Right atrium auricular region (tissue), 2 donors: Measurements from ENCODE around the gene BRPF3. TPM values are rescaled to one million over a fixed set of nuclear protein-coding genes. Genes with fewer than 3 reads are reported as not detected.

Experiments used
- DNase-seq: peaks from one replicate; pipeline ENCODE4 v3.0.0-alpha.2; 2019; ENCODE audit warnings: low spot score
- H3K27ac ChIP-seq, 2 donors: fragments of 200-600 bp; sonication (generic); 1 replicate in 1 of 2; 2 replicates in 1 of 2; pipeline ENCODE4 v1.5.1; 2016 to 2019
- H3K27me3 ChIP-seq, 2 donors: fragments of 200-600 bp; sonication (generic); one replicate each; pipeline versions ENCODE4 v1.5.1 to v1.6.0; 2017 to 2019
- H3K36me3 ChIP-seq: fragments of 200-600 bp; sonication (generic); one replicate; pipeline ENCODE4 v1.5.1; 2016
- H3K4me1 ChIP-seq, 2 donors: fragments of 200-600 bp; sonication (generic); one replicate each; pipeline versions ENCODE4 v1.5.1 to v1.6.0; 2017 to 2019
- H3K4me3 ChIP-seq, 2 donors: fragments of 200-600 bp; sonication (generic); 1 replicate in 1 of 2; 2 replicates in 1 of 2; pipeline ENCODE4 v1.5.1; 2017 to 2019; ENCODE audit warnings: mild to moderate bottlenecking in 1 of 2, moderate library complexity in 1 of 2
- H3K9me3 ChIP-seq, 2 donors: fragments of 200-600 bp; sonication (generic); one replicate each; pipeline ENCODE4 v1.5.1; 2019
- CTCF ChIP-seq, 2 donors: fragments of 200-600 bp; sonication (generic); IDR thresholded peaks; one replicate each; pipeline ENCODE4 v1.5.1; 2019; ENCODE audit warnings: antibody characterized with exemption in 2 of 2
- total RNA-seq, 2 donors: library from RNA; depleted of rRNA; stranded (reverse); fragments of >200 nt; gene quantifications; one replicate each; pipeline ENCODE4 v1.1.0, GENCODE V29; 2016

The BRPF3 gene
- total RNA-seq, 2 donors from 2014 or later, result 17.5 to 23.4 TPM

GRCh38 chr6:36244641-36245280 lies 48.2 kb downstream of the BRPF3 start:
- Histone ChIP-seq H3K36me3 (no peaks in the 10 kb centered on the region), H3K27ac (no peak overlapping the region), H3K27me3 (no peaks in the 10 kb centered on the region), H3K4me3 (no peak overlapping the region), H3K9me3 (no peaks in the 10 kb centered on the region), H3K4me1 (no peaks in the 10 kb centered on the region)
- TF ChIP-seq CTCF (IDR thresholded peaks at IDR 0.05), result no peak
- DNase-seq, result no peak

- no peaks in the 10 kb centered on the region for H3K36me3 ChIP-seq
- H3K27ac ChIP-seq, result no peak overlapping the region
- no peaks in the 10 kb centered on the region for H3K4me1 ChIP-seq
- TF ChIP-seq CTCF (IDR thresholded peaks at IDR 0.05), result no peak
- no peak for DNase-seq
- no peaks in the 10 kb centered on the region for H3K9me3 ChIP-seq
- no peak overlapping the region for H3K4me3 ChIP-seq
- no peaks in the 10 kb centered on the region for H3K27me3 ChIP-seq
These were observed 49.1 kb downstream of the BRPF3 start for GRCh38 chr6:36245572-36246061.

GRCh38 chr6:36246506-36247268 lies 50.1 kb downstream of the BRPF3 start:
- no peaks in the 10 kb centered on the region for H3K27me3 ChIP-seq
- no peak overlapping the region for H3K27ac ChIP-seq
- H3K4me3 ChIP-seq, result no peak overlapping the region
- no peaks in the 10 kb centered on the region for H3K36me3 ChIP-seq
- no peak for TF ChIP-seq CTCF (IDR thresholded peaks at IDR 0.05)
- H3K9me3 ChIP-seq, result no peaks in the 10 kb centered on the region
- DNase-seq, result no peak
- H3K4me1 ChIP-seq, result no peaks in the 10 kb centered on the region

GRCh38 chr6:36247693-36248092 lies 51.1 kb downstream of the BRPF3 start:
- DNase-seq, result no peak
- no peak overlapping the region for H3K27ac ChIP-seq

GRCh38 chr6:36248980-36249379 lies 52.4 kb downstream of the BRPF3 start:
- H3K4me3 ChIP-seq, result no peak overlapping the region
- no peak for TF ChIP-seq CTCF (IDR thresholded peaks at IDR 0.05)
- H3K27me3 ChIP-seq, result no peaks in the 10 kb centered on the region
- H3K27ac ChIP-seq, result no peak overlapping the region
- H3K36me3 ChIP-seq, result no peaks in the 10 kb centered on the region
- no peaks in the 10 kb centered on the region for H3K4me1 ChIP-seq
- no peaks in the 10 kb centered on the region for H3K9me3 ChIP-seq
- DNase-seq, result no peak

More at GRCh38 chr6:36247693-36248092, 51.1 kb downstream of the BRPF3 start:
- H3K27me3 ChIP-seq, result no peaks in the 10 kb centered on the region
- H3K36me3 ChIP-seq, result no peaks in the 10 kb centered on the region
- no peak overlapping the region for H3K4me3 ChIP-seq
- H3K9me3 ChIP-seq, result no peaks in the 10 kb centered on the region
- no peak for TF ChIP-seq CTCF (IDR thresholded peaks at IDR 0.05)
- no peaks in the 10 kb centered on the region for H3K4me1 ChIP-seq
